ENCODE results near the gene VIM.

The VIM gene

DNA sequence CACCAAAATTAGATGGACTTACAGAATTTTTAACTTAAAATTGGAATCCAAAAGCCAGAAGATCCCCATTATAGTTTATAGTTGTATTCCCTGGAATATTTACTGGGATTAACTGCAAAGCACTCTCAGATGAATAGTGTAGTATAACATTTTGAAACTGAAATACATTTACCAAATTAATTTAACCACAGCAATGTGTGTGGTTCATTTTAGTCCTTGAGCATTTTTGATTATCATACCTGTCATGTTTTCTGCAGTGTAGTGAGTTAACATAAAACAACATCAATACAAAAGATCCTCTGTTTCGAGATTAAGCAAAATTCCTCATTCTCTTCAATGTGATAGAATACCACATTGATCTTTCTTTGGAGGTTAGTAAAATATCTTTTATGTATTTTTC, 3.7 kb downstream of the VIM start:
- peaks cover 57% of the 10 kb centered on the region for H3K36me3 ChIP-seq (ENCODE audit: insufficient read depth, low read length)
- H4K20me1 ChIP-seq (ENCODE audit: insufficient read depth, low read length, poor library complexity, severe bottlenecking): peaks cover 70% of the 10 kb centered on the region
- peak overlapping the region; percentile 99 for H3K9ac ChIP-seq (ENCODE audit: low read depth, low read length, poor library complexity, severe bottlenecking)
- no peak for TF ChIP-seq EZH2phosphoT487 (IDR thresholded peaks at IDR 0.05; ENCODE audit: borderline replicate concordance)
- TF ChIP-seq, protein P1, sequence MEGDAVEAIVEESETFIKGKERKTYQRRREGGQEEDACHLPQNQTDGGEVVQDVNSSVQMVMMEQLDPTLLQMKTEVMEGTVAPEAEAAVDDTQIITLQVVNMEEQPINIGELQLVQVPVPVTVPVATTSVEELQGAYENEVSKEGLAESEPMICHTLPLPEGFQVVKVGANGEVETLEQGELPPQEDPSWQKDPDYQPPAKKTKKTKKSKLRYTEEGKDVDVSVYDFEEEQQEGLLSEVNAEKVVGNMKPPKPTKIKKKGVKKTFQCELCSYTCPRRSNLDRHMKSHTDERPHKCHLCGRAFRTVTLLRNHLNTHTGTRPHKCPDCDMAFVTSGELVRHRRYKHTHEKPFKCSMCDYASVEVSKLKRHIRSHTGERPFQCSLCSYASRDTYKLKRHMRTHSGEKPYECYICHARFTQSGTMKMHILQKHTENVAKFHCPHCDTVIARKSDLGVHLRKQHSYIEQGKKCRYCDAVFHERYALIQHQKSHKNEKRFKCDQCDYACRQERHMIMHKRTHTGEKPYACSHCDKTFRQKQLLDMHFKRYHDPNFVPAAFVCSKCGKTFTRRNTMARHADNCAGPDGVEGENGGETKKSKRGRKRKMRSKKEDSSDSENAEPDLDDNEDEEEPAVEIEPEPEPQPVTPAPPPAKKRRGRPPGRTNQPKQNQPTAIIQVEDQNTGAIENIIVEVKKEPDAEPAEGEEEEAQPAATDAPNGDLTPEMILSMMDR (conservative IDR thresholded peaks at IDR 0.05; ENCODE audit: low read length): no peak
- no peaks in the 10 kb centered on the region for H3K9me3 ChIP-seq (ENCODE audit: insufficient read depth, low read depth, low read length)
- H3K4me3 ChIP-seq (ENCODE audit: low read length, poor library complexity, severe bottlenecking): peak overlapping the region; percentile 91
- no peak overlapping the region for H2AFZ ChIP-seq (ENCODE audit: low read length)
- peak overlapping the region; percentile 98 for H3K4me2 ChIP-seq (ENCODE audit: low read depth, low read length, poor library complexity, severe bottlenecking)
- H3K79me2 ChIP-seq (ENCODE audit: insufficient read depth, low read length): peaks cover 73% of the 10 kb centered on the region
- H3K9me2 ChIP-seq (replicated peaks; ENCODE audit: low read depth, low read length): no peaks in the 10 kb centered on the region
- H3K4me1 ChIP-seq (ENCODE audit: insufficient read depth, low read length, poor library complexity, severe bottlenecking): peaks cover 40% of the 10 kb centered on the region
- H3F3A ChIP-seq (ENCODE audit: low read depth): peaks cover 26% of the 10 kb centered on the region
- no peaks in the 10 kb centered on the region for H3K27me3 ChIP-seq (ENCODE audit: insufficient read depth, low read length, poor library complexity, severe bottlenecking)

DNA sequence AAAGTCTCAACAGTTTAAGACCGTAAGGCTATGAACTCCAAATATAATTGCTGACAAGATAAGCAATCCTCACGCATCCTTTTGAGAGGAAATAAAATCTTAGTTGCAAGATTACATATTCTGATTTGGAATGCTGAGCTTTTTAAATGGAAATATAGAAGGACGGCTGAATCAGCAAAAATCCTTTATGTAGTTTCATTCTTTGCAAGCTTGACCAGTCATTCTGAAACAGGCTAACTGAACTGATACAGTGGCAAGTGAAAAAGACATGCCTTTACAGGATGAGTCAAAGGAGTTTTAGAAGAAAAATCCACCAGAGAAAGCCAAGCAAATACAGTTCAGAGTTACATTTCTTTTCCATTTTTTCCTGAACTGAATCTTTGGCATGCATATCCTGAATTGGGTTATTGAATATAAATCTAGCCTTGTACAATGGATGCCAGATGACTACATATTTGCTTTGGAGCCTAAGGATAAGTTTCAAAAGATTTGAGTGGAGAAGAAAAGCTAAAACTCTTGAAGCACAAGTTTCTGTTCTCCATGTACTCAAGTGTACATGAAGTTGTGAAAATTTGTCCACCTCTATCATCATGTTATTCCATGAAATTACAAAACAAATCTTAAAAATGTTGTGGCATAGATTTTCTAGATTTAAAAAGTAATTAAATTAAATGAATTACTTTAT, 4.4 kb downstream of the VIM start:
- H3K36me3 ChIP-seq (ENCODE audit: insufficient read depth, low read length): peaks cover 63% of the 10 kb centered on the region
- no peak for TF ChIP-seq EZH2phosphoT487 (IDR thresholded peaks at IDR 0.05; ENCODE audit: borderline replicate concordance)
- TF ChIP-seq, protein P1 (conservative IDR thresholded peaks at IDR 0.05; ENCODE audit: low read length): no peak
- H3K9me3 ChIP-seq (ENCODE audit: insufficient read depth, low read depth, low read length): no peaks in the 10 kb centered on the region
- H3K9ac ChIP-seq (ENCODE audit: low read depth, low read length, poor library complexity, severe bottlenecking): peak overlapping the region; percentile 99
- peaks cover 72% of the 10 kb centered on the region for H4K20me1 ChIP-seq (ENCODE audit: insufficient read depth, low read length, poor library complexity, severe bottlenecking)
- H3K4me1 ChIP-seq (ENCODE audit: insufficient read depth, low read length, poor library complexity, severe bottlenecking): peaks cover 34% of the 10 kb centered on the region
- peaks cover 71% of the 10 kb centered on the region for H3K79me2 ChIP-seq (ENCODE audit: insufficient read depth, low read length)
- H3K27me3 ChIP-seq (ENCODE audit: insufficient read depth, low read length, poor library complexity, severe bottlenecking): no peaks in the 10 kb centered on the region
- no peak overlapping the region for H2AFZ ChIP-seq (ENCODE audit: low read length)
- H3F3A ChIP-seq (ENCODE audit: low read depth): peaks cover 28% of the 10 kb centered on the region
- H3K4me2 ChIP-seq (ENCODE audit: low read depth, low read length, poor library complexity, severe bottlenecking): peak overlapping the region; percentile 98
- H3K4me3 ChIP-seq (ENCODE audit: low read length, poor library complexity, severe bottlenecking): peak overlapping the region; percentile 91
- H3K9me2 ChIP-seq (replicated peaks; ENCODE audit: low read depth, low read length): no peaks in the 10 kb centered on the region

DNA sequence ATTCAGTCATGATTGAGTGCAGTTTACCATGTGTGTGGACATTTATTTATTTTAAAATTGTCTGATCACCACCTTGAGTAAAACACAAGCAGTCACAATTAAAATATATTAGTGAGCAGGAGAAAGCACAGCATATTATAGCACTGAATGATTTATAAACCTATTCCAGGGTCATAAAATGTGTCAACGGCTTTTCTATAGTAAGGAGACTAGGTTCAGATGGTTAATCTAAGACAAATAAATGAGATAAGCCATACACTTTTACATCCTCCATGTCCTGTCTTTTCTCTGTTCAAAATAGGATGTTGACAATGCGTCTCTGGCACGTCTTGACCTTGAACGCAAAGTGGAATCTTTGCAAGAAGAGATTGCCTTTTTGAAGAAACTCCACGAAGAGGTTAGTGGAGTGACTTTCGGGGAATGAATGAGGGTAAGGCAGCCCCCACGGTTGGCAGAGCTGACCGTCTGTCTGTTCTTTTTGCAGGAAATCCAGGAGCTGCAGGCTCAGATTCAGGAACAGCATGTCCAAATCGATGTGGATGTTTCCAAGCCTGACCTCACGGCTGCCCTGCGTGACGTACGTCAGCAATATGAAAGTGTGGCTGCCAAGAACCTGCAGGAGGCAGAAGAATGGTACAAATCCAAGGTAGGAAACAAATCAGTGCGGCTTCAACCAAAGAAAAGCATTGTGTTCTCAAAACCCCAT, 5.4 kb downstream of the VIM start:
- peaks cover 29% of the 10 kb centered on the region for H3K4me1 ChIP-seq (ENCODE audit: insufficient read depth, low read length, poor library complexity, severe bottlenecking)
- H3K36me3 ChIP-seq (ENCODE audit: insufficient read depth, low read length): peaks cover 71% of the 10 kb centered on the region
- H3K9me3 ChIP-seq (ENCODE audit: insufficient read depth, low read depth, low read length): no peaks in the 10 kb centered on the region
- H3K4me3 ChIP-seq (ENCODE audit: low read length, poor library complexity, severe bottlenecking): peak overlapping the region; percentile 17
- TF ChIP-seq EZH2phosphoT487 (IDR thresholded peaks at IDR 0.05; ENCODE audit: borderline replicate concordance): no peak
- TF ChIP-seq, protein P1 (conservative IDR thresholded peaks at IDR 0.05; ENCODE audit: low read length): no peak
- H3K27me3 ChIP-seq (ENCODE audit: insufficient read depth, low read length, poor library complexity, severe bottlenecking): no peaks in the 10 kb centered on the region
- peaks cover 72% of the 10 kb centered on the region for H4K20me1 ChIP-seq (ENCODE audit: insufficient read depth, low read length, poor library complexity, severe bottlenecking)
- peaks cover 26% of the 10 kb centered on the region for H3F3A ChIP-seq (ENCODE audit: low read depth)
- peak overlapping the region; percentile 52 for H3K4me2 ChIP-seq (ENCODE audit: low read depth, low read length, poor library complexity, severe bottlenecking)
- H3K9me2 ChIP-seq (replicated peaks; ENCODE audit: low read depth, low read length): no peaks in the 10 kb centered on the region
- H3K9ac ChIP-seq (ENCODE audit: low read depth, low read length, poor library complexity, severe bottlenecking): no peak overlapping the region
- H3K79me2 ChIP-seq (ENCODE audit: insufficient read depth, low read length): peaks cover 70% of the 10 kb centered on the region
- H2AFZ ChIP-seq (ENCODE audit: low read length): no peak overlapping the region

Data from Loucy (cell line).